ENCODE results near the gene PLCL2. TPM values are rescaled to one million over a fixed set of nuclear protein-coding genes. Genes with fewer than 3 reads are reported as not detected.

PLCL2 gene
- total and polyA plus RNA-seq, 8 donors: 1.8 to 12.1 (median 7.4) TPM

DNA sequence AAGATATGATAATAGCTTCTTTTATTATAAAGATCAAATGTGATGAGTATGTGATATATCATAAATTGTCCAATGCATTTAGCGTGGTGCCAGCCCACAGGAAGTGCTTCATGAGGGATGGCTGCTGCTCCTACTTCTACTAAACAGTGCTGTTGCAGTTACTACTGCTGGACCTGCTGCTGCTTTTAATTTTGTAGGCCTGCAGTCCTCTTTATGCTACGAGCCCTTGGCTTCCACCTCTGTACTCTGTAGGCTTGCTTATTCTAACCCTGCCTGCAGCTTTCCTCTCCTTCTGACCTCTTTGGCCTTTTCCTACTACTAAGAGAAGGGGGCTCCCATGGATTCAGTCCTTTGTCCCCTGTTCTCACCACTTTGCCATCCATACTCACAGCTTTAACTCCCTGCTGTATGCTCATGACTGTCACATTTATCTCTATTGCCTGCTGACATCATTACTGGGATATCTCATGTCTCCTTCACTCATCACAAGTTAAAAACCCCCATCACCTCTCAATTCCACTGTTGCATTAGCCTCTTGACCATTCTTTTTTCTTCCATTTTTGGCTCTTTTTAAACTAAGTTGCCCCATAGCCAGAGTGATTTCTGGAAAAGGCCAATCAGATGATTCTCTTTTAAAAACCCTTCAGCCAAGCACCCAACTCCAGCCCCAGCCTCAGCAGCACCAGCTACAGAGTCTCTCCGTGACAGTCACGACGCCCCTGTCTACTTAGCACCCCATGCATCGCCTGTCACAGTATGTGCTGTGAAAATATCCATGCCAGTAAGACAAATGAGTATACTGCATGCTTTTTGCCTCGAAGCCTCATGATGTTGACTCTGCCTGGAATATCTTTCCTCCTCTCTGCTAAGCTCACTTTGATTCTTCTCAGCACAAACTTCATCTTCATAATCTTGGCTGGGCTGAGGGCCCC is 56.3 kb downstream of the PLCL2 start:
- FAIRE-seq (no peak), DNase-seq (no peak), ATAC-seq (no peak)
- WGBS, 2 donors: 88 to 90% methylated on average over 7 of the region's 7 CpGs
- Histone ChIP-seq H3K27ac (no peak overlapping the region), H3K4me3 (no peak overlapping the region), H3K9me3 (no peaks in the 10 kb centered on the region), H3K27me3 (no peaks in the 10 kb centered on the region), H3K4me1 (peaks cover 0 to 7% (median 5%) of the 10 kb centered on the region in 3 donors), H3K36me3 (no peaks in the 10 kb centered on the region)
- intact Hi-C loops (cut with DNase I): no loop called here
- TF ChIP-seq, protein P1, sequence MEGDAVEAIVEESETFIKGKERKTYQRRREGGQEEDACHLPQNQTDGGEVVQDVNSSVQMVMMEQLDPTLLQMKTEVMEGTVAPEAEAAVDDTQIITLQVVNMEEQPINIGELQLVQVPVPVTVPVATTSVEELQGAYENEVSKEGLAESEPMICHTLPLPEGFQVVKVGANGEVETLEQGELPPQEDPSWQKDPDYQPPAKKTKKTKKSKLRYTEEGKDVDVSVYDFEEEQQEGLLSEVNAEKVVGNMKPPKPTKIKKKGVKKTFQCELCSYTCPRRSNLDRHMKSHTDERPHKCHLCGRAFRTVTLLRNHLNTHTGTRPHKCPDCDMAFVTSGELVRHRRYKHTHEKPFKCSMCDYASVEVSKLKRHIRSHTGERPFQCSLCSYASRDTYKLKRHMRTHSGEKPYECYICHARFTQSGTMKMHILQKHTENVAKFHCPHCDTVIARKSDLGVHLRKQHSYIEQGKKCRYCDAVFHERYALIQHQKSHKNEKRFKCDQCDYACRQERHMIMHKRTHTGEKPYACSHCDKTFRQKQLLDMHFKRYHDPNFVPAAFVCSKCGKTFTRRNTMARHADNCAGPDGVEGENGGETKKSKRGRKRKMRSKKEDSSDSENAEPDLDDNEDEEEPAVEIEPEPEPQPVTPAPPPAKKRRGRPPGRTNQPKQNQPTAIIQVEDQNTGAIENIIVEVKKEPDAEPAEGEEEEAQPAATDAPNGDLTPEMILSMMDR (IDR thresholded peaks at IDR 0.05): no peak

DNA sequence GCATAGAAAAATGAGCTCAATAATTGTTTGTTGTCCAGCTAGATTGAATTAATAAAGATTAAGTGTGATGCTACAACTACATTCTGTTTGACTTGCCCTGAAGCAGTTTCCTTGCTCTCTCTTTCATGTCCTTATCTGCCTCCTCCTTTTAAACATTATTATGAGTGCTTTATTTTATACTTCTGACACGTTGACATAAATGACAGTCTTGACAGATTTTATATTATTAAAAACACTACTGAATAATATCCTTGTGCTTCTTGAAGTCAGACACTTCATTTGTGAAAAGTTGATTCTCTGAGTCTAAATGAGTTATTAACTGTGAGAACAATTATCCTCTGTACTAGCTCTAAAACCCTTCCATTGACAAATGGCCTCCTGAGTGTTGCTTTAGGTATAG is 58.2 kb downstream of the PLCL2 start:
- intact Hi-C loops (cut with DNase I): no loop called here
- H3K27ac ChIP-seq: no peak overlapping the region
- H3K9me3 ChIP-seq: no peaks in the 10 kb centered on the region
- no peak for DNase-seq
- TF ChIP-seq, protein P1 (IDR thresholded peaks at IDR 0.05): no peak
- H3K4me3 ChIP-seq: no peak overlapping the region
- H3K36me3 ChIP-seq: no peaks in the 10 kb centered on the region
- WGBS, 2 donors: 15 to 16% methylated on average over 1 of the region's 1 CpG
- no peak for ATAC-seq
- no peak for FAIRE-seq
- H3K27me3 ChIP-seq: no peaks in the 10 kb centered on the region
- H3K4me1 ChIP-seq: no peaks in the 10 kb centered on the region

DNA sequence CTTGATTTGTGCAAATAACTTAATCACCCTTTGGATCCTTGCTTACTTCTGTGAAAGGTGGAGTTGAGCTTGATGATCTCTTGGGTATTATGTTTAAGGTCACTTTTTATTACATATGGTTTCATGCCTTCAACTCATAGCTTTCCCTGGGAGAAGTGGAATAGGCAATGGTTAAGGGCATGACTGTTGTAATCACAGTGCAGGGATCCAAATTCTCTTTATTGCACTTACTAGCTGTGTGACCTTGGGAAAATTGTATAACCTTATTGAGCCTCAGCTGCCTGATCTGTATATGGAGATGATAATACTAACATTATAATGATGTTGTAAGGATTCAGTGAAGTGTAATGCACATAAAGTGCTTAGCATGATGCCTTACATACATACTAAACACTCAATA is 59.1 kb downstream of the PLCL2 start:
- no peaks in the 10 kb centered on the region for H3K9me3 ChIP-seq
- TF ChIP-seq, protein P1 (IDR thresholded peaks at IDR 0.05): no peak
- ATAC-seq (peak in 2 of 4 donors; percentile 15 to 40), DNase-seq (no peak), FAIRE-seq (no peak)
- no peaks in the 10 kb centered on the region for H3K27me3 ChIP-seq
- H3K27ac ChIP-seq: no peak overlapping the region
- H3K4me1 ChIP-seq: no peaks in the 10 kb centered on the region
- intact Hi-C loops (cut with DNase I): no loop called here
- no peak overlapping the region for H3K4me3 ChIP-seq
- no peaks in the 10 kb centered on the region for H3K36me3 ChIP-seq

DNA sequence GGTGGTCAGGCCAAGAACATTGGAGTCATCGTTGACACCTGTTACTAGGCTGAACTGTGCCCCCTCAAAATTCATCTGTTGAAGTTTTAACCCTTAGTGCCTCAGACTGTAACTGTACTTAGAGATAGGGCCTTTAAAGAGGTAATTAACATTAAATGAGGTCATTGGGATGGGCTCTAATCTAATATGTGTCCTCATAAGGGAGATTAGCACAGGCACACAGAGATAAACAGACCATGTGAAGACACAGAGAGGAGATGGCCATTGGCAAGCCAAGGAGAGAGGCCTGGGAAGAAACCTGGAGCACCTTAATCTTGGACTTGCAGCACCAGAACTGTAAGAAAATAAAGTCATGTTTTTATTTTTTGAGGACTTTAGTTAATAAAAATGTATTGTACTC is 59.6 kb downstream of the PLCL2 start:
- DNase-seq: no peak
- H3K9me3 ChIP-seq: no peaks in the 10 kb centered on the region
- no peak for ATAC-seq

More for the DNA sequence above, 59.6 kb downstream of the PLCL2 start:
- Histone ChIP-seq H3K27me3 (no peaks in the 10 kb centered on the region), H3K4me1 (no peaks in the 10 kb centered on the region), H3K36me3 (no peaks in the 10 kb centered on the region), H3K4me3 (no peak overlapping the region), H3K27ac (no peak overlapping the region)
- WGBS, 2 donors: 72 to 81% methylated on average over 1 of the region's 1 CpG
- TF ChIP-seq, protein P1 (IDR thresholded peaks at IDR 0.05): no peak
- FAIRE-seq: no peak
- intact Hi-C loops (cut with DNase I): no loop called here
